SK-N-SH treated with all-trans-retinoic acid at 6 μM for 48 hours (cell line): ENCODE measurements around the gene PGM1.

Source experiments
- ARNTL ChIP-seq: fragments of 450-650 bp; formaldehyde crosslinking; IDR thresholded peaks from 2 replicates; pipeline ENCODE4 v1.5.0; 2020; ENCODE audit warnings: low read depth, mild to moderate bottlenecking, moderate library complexity, borderline replicate concordance
- BACH2 ChIP-seq: fragments of 250-450 bp; sonication (Bioruptor Pico); IDR thresholded peaks from 2 replicates; pipeline ENCODE4 v1.9.0; 2021; ENCODE audit warnings: mild to moderate bottlenecking, borderline replicate concordance
- ISL1 ChIP-seq: fragments of 250-450 bp; sonication (Bioruptor Pico); IDR thresholded peaks from 2 replicates; pipeline ENCODE4 v2.1.2; 2022; ENCODE audit warnings: mild to moderate bottlenecking, moderate library complexity
- ZFP3 ChIP-seq: fragments of 250-450 bp; sonication (Bioruptor Pico); IDR thresholded peaks from 2 replicates; pipeline ENCODE4 v1.5.0; 2020; ENCODE audit warnings: mild to moderate bottlenecking, moderate library complexity
- ZFP30 ChIP-seq: fragments of 450-650 bp; formaldehyde crosslinking; IDR thresholded peaks from 2 replicates; pipeline ENCODE4 v1.5.0; 2022; ENCODE audit warnings: mild to moderate bottlenecking, moderate library complexity
- TF ChIP-seq, protein P1 (sequence below): fragments of 250-450 bp; sonication (Bioruptor Pico); IDR thresholded peaks from 2 replicates; pipeline ENCODE4 v1.5.1; 2020; ENCODE audit warnings: low read depth, mild to moderate bottlenecking, moderate library complexity

DNA sequence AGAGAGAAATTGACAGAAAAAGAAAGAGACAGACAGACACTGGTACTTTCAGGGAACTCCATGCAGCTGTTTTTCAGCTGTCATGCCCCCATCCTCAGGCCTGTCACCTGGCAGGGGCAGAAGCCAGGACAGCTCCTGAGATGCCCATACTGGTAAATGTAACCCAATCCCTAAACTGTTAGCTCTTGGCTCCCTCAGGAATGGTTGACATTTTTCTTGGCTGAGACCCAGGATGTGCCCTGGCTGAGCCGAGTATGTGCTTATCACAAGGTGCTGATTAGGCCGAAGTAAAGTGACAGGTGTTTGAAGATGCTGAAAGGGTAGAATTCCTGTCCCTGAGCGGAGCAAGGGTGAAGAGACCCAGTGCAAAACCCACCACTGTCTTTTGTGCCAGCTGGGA lies 50.7 kb downstream of the PGM1 start:
- TF ChIP-seq ZFP30 (CRISPR knock-in tag), result no peak
- no peak for TF ChIP-seq ISL1 (CRISPR knock-in tag)
- no peak for TF ChIP-seq ARNTL
- no peak for TF ChIP-seq ZFP3
- no peak for TF ChIP-seq BACH2 (CRISPR knock-in tag)
- TF ChIP-seq, protein P1, sequence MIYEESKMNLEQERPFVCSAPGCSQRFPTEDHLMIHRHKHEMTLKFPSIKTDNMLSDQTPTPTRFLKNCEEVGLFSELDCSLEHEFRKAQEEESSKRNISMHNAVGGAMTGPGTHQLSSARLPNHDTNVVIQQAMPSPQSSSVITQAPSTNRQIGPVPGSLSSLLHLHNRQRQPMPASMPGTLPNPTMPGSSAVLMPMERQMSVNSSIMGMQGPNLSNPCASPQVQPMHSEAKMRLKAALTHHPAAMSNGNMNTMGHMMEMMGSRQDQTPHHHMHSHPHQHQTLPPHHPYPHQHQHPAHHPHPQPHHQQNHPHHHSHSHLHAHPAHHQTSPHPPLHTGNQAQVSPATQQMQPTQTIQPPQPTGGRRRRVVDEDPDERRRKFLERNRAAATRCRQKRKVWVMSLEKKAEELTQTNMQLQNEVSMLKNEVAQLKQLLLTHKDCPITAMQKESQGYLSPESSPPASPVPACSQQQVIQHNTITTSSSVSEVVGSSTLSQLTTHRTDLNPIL (CRISPR knock-in tag), result no peak
